ENCODE data around the gene GJB4.

GJB4 gene

DNA sequence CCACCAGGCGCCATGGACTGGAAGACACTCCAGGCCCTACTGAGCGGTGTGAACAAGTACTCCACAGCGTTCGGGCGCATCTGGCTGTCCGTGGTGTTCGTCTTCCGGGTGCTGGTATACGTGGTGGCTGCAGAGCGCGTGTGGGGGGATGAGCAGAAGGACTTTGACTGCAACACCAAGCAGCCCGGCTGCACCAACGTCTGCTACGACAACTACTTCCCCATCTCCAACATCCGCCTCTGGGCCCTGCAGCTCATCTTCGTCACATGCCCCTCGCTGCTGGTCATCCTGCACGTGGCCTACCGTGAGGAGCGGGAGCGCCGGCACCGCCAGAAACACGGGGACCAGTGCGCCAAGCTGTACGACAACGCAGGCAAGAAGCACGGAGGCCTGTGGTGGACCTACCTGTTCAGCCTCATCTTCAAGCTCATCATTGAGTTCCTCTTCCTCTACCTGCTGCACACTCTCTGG, 25.2 kb downstream of the GJB4 start:
- DNase-seq, result no peak

GRCh38 chr1:34785231-34785874, 25.8 kb downstream of the GJB4 start:
- no peak overlapping the region for H3K4me3 ChIP-seq (ENCODE audit: insufficient read depth, low read depth, low read length, poor library complexity, severe bottlenecking)
- H3K4me1 ChIP-seq (ENCODE audit: control insufficient read depth, insufficient read depth, low read length, poor library complexity, severe bottlenecking), result peaks cover 12% of the 10 kb centered on the region
- no peaks in the 10 kb centered on the region for H3K9me3 ChIP-seq (ENCODE audit: control insufficient read depth, low read length)
- DNase-seq, result no peak
- no peaks in the 10 kb centered on the region for H3K36me3 ChIP-seq (ENCODE audit: control insufficient read depth, insufficient read depth, low read length)
- peaks cover 18% of the 10 kb centered on the region for H3K27me3 ChIP-seq (replicated peaks; ENCODE audit: control insufficient read depth, insufficient read depth, low read length, poor library complexity, severe bottlenecking)
- H3K27ac ChIP-seq (ENCODE audit: insufficient read depth, low read length, poor library complexity, severe bottlenecking), result no peak overlapping the region

More for the DNA sequence above, 25.2 kb downstream of the GJB4 start:
- Histone ChIP-seq H3K36me3 (ENCODE audit: control insufficient read depth, insufficient read depth, low read length) (no peaks in the 10 kb centered on the region), H3K9me3 (ENCODE audit: control insufficient read depth, low read length) (no peaks in the 10 kb centered on the region), H3K4me3 (ENCODE audit: insufficient read depth, low read depth, low read length, poor library complexity, severe bottlenecking) (no peak overlapping the region), H3K4me1 (ENCODE audit: control insufficient read depth, insufficient read depth, low read length, poor library complexity, severe bottlenecking) (peaks cover 12% of the 10 kb centered on the region), H3K27ac (ENCODE audit: insufficient read depth, low read length, poor library complexity, severe bottlenecking) (no peak overlapping the region), H3K27me3 (replicated peaks; ENCODE audit: control insufficient read depth, insufficient read depth, low read length, poor library complexity, severe bottlenecking) (peaks cover 18% of the 10 kb centered on the region)

DNA sequence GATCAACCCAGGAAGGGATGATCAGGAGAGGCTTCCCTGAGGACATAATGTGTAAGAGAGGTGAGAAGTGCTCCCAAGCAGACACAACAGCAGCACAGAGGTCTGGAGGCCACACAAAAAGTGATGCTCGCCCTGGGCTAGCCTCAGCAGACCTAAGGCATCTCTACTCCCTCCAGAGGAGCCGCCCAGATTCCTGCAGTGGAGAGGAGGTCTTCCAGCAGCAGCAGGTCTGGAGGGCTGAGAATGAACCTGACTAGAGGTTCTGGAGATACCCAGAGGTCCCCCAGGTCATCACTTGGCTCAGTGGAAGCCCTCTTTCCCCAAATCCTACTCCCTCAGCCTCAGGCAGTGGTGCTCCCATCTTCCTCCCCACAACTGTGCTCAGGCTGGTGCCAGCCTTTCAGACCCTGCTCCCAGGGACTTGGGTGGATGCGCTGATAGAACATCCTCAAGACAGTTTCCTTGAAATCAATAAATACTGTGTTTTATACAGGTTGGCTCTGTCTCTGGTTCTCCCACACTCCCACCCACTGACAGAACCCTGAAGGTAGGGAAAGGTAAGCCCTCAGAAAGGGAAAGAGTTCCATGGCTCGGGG, 26.4 kb downstream of the GJB4 start:
- no peaks in the 10 kb centered on the region for H3K9me3 ChIP-seq (ENCODE audit: control insufficient read depth, low read length)
- H3K4me3 ChIP-seq (ENCODE audit: insufficient read depth, low read depth, low read length, poor library complexity, severe bottlenecking), result no peak overlapping the region
- H3K4me1 ChIP-seq (ENCODE audit: control insufficient read depth, insufficient read depth, low read length, poor library complexity, severe bottlenecking), result peaks cover 12% of the 10 kb centered on the region
- no peaks in the 10 kb centered on the region for H3K36me3 ChIP-seq (ENCODE audit: control insufficient read depth, insufficient read depth, low read length)
- no peak overlapping the region for H3K27ac ChIP-seq (ENCODE audit: insufficient read depth, low read length, poor library complexity, severe bottlenecking)
- H3K27me3 ChIP-seq (replicated peaks; ENCODE audit: control insufficient read depth, insufficient read depth, low read length, poor library complexity, severe bottlenecking), result peaks cover 14% of the 10 kb centered on the region
- no peak for DNase-seq

DNA sequence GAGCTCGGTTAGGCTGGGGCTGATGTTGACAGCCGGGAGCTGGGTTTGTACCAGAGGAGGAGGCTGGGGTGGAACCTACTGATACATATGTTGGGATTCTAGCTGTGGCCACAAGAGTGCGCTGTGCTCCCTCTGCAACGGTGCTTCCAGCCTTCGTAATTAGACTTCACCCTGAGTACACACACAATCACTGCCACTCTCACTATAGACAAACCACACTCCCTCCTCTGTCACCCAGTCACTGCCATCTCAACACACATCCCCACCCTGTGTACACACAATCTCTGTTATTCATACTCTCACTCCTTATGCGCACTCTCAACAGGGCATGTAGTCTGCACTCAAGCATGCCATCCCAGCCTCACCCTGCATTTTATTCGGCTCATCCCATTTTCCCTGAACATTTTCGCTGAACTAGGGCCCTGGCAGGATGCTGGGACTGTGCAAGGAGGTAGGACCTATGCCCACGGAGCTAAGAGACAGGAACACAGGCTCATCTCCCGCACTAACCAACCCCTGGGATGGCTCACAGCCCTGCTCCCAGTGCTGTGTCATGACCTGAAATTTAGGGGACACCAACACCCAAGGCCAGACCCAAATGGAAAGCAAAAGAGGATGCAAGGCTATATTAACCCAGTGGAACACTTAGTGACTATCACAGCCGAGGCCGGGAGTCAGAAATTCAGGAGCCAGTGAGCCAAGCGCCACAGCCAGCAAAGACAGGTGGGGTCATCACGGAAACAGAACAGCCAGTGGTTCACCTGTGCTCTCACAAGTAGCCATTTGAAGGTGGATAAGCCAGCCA, 27.2 kb downstream of the GJB4 start:
- Histone ChIP-seq H3K36me3 (ENCODE audit: control insufficient read depth, insufficient read depth, low read length) (no peaks in the 10 kb centered on the region), H3K4me3 (ENCODE audit: insufficient read depth, low read depth, low read length, poor library complexity, severe bottlenecking) (no peak overlapping the region), H3K27me3 (replicated peaks; ENCODE audit: control insufficient read depth, insufficient read depth, low read length, poor library complexity, severe bottlenecking) (peaks cover 7% of the 10 kb centered on the region), H3K9me3 (ENCODE audit: control insufficient read depth, low read length) (no peaks in the 10 kb centered on the region), H3K27ac (ENCODE audit: insufficient read depth, low read length, poor library complexity, severe bottlenecking) (no peak overlapping the region), H3K4me1 (ENCODE audit: control insufficient read depth, insufficient read depth, low read length, poor library complexity, severe bottlenecking) (peaks cover 5% of the 10 kb centered on the region)
- DNase-seq, result peak; percentile 15 to 21 (median 20)

GRCh38 chr1:34787461-34788420, 28.2 kb downstream of the GJB4 start:
- no peaks in the 10 kb centered on the region for H3K27me3 ChIP-seq (replicated peaks; ENCODE audit: control insufficient read depth, insufficient read depth, low read length, poor library complexity, severe bottlenecking)
- H3K4me1 ChIP-seq (ENCODE audit: control insufficient read depth, insufficient read depth, low read length, poor library complexity, severe bottlenecking), result peaks cover 3% of the 10 kb centered on the region
- H3K4me3 ChIP-seq (ENCODE audit: insufficient read depth, low read depth, low read length, poor library complexity, severe bottlenecking), result no peak overlapping the region
- DNase-seq, result no peak
- H3K36me3 ChIP-seq (ENCODE audit: control insufficient read depth, insufficient read depth, low read length), result no peaks in the 10 kb centered on the region
- no peak overlapping the region for H3K27ac ChIP-seq (ENCODE audit: insufficient read depth, low read length, poor library complexity, severe bottlenecking)
- H3K9me3 ChIP-seq (ENCODE audit: control insufficient read depth, low read length), result no peaks in the 10 kb centered on the region

GRCh38 chr1:34790985-34791384, 31.4 kb downstream of the GJB4 start:
- H3K4me1 ChIP-seq (ENCODE audit: control insufficient read depth, insufficient read depth, low read length, poor library complexity, severe bottlenecking), result peaks cover 3% of the 10 kb centered on the region
- DNase-seq, result no peak

GRCh38 chr1:34792424-34792823, 32.9 kb downstream of the GJB4 start:
- peaks cover 3% of the 10 kb centered on the region for H3K4me1 ChIP-seq (ENCODE audit: control insufficient read depth, insufficient read depth, low read length, poor library complexity, severe bottlenecking)
- H3K27ac ChIP-seq (ENCODE audit: insufficient read depth, low read length, poor library complexity, severe bottlenecking), result no peak overlapping the region
- H3K9me3 ChIP-seq (ENCODE audit: control insufficient read depth, low read length), result no peaks in the 10 kb centered on the region
- no peak overlapping the region for H3K4me3 ChIP-seq (ENCODE audit: insufficient read depth, low read depth, low read length, poor library complexity, severe bottlenecking)
- H3K36me3 ChIP-seq (ENCODE audit: control insufficient read depth, insufficient read depth, low read length), result no peaks in the 10 kb centered on the region
- DNase-seq, result no peak
- H3K27me3 ChIP-seq (replicated peaks; ENCODE audit: control insufficient read depth, insufficient read depth, low read length, poor library complexity, severe bottlenecking), result no peaks in the 10 kb centered on the region

More at GRCh38 chr1:34790985-34791384, 31.4 kb downstream of the GJB4 start:
- Histone ChIP-seq H3K4me3 (ENCODE audit: insufficient read depth, low read depth, low read length, poor library complexity, severe bottlenecking) (no peak overlapping the region), H3K9me3 (ENCODE audit: control insufficient read depth, low read length) (no peaks in the 10 kb centered on the region), H3K36me3 (ENCODE audit: control insufficient read depth, insufficient read depth, low read length) (no peaks in the 10 kb centered on the region), H3K27me3 (replicated peaks; ENCODE audit: control insufficient read depth, insufficient read depth, low read length, poor library complexity, severe bottlenecking) (no peaks in the 10 kb centered on the region), H3K27ac (ENCODE audit: insufficient read depth, low read length, poor library complexity, severe bottlenecking) (no peak overlapping the region)

DNA sequence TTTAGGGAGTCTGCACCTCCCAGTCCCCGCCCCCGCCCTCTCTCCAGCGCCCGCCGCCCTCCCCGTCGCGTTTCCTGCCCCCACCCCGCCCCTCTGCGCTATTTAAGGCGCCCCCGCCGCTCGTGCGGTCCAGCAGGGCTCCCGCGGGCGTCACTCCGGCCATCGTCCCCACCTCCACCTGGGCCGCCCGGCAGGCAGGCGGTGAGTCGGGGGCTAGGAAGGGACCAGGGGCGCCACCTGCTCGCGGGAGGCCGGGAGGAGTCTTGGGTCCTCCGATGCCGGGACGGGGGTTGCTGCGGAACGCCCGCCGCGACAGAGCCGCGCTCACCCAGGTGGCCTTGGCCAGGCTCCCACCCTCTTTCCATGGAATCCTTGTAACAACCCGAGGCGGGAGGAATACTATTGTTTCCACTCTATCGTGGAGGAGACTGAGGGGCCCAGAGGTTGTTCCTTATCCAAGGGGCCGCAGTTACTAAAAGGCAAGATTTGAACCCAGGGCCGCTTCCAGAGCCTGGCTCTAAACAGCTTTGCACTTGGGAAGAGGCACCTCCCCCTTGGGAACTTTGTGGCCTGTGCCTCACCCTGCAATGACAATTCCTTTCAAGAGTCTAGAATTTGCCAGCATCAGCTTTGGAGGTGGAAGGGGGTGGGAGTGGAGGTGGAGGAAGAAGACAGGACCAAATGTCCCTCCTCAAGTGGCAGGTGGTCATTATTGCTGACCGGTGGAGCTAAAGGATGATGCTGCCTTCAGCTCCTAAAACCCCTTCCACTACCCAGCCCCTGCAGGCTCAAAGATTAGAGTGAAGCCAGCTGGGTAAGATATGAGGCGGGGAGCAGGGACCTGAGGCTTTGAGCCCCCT, 33.6 kb downstream of the GJB4 start, which contains the start of gene GJA4:
GJA4 (plus strand) TSS at position 132 of the 860 bp plus-strand sequence. CDS start 1,215 bp downstream, outside the sequence.
- H3K27me3 ChIP-seq (replicated peaks; ENCODE audit: control insufficient read depth, insufficient read depth, low read length, poor library complexity, severe bottlenecking), result no peaks in the 10 kb centered on the region
- H3K4me3 ChIP-seq (ENCODE audit: insufficient read depth, low read depth, low read length, poor library complexity, severe bottlenecking), result peak within 1 kb of the TSS; percentile 35
- no peaks in the 10 kb centered on the region for H3K36me3 ChIP-seq (ENCODE audit: control insufficient read depth, insufficient read depth, low read length)
- no peak within 1 kb of the TSS for H3K27ac ChIP-seq (ENCODE audit: insufficient read depth, low read length, poor library complexity, severe bottlenecking)
- peaks cover 3% of the 10 kb centered on the region for H3K4me1 ChIP-seq (ENCODE audit: control insufficient read depth, insufficient read depth, low read length, poor library complexity, severe bottlenecking)
- H3K9me3 ChIP-seq (ENCODE audit: control insufficient read depth, low read length), result no peaks in the 10 kb centered on the region
- no peak for DNase-seq
